Cardiac ventricle fibroblast (primary cell): ENCODE measurements around the gene TOP3B. TPM values are rescaled to one million over a fixed set of nuclear protein-coding genes. Genes with fewer than 3 reads are reported as not detected.

Source experiments
- total RNA-seq: library from RNA; depleted of rRNA; stranded (reverse); fragments of >200 nt; gene quantifications from 2 replicates; pipeline ENCODE4 v1.2.3, GENCODE V29; 2015

Gene TOP3B, protein sequence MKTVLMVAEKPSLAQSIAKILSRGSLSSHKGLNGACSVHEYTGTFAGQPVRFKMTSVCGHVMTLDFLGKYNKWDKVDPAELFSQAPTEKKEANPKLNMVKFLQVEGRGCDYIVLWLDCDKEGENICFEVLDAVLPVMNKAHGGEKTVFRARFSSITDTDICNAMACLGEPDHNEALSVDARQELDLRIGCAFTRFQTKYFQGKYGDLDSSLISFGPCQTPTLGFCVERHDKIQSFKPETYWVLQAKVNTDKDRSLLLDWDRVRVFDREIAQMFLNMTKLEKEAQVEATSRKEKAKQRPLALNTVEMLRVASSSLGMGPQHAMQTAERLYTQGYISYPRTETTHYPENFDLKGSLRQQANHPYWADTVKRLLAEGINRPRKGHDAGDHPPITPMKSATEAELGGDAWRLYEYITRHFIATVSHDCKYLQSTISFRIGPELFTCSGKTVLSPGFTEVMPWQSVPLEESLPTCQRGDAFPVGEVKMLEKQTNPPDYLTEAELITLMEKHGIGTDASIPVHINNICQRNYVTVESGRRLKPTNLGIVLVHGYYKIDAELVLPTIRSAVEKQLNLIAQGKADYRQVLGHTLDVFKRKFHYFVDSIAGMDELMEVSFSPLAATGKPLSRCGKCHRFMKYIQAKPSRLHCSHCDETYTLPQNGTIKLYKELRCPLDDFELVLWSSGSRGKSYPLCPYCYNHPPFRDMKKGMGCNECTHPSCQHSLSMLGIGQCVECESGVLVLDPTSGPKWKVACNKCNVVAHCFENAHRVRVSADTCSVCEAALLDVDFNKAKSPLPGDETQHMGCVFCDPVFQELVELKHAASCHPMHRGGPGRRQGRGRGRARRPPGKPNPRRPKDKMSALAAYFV
- 11.2 and 12.4 TPM in 2 replicates for total RNA-seq

DNA sequence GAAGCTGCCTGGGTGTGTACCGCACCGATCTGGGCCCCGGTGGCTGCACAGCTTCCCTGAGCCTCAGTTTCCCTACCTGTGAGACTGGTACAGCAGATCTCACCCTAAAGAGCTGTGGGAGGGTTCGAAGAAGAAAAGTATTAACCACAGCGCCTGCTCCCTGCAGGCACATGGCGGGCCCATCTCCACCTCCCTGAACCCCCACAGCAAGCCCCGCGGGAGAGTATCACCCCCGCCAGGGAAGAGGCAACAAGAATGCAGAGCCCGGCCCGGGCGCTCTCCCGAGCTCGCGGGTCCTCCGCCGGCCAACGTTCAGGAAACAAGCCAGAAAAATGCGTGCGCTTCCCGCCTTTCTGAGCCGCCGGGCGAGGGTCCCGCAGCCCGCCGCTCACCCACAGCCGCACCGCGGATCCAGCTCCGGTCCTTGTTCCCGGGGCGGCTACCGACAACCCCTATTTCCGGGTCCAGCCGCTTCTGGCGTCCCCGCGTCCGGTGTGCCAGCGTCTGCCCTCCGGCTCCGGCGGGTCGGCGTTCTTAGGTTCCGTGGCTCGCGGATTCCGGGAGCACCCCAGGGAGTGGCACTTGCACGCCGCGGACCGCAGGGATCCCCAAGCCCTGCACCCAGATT is at the start of gene TOP3B:
Gene TOP3B, minus strand, starts transcription at position 450 of the 628 bp plus-strand sequence. CDS start 7,078 bp downstream, outside the sequence.

DNA sequence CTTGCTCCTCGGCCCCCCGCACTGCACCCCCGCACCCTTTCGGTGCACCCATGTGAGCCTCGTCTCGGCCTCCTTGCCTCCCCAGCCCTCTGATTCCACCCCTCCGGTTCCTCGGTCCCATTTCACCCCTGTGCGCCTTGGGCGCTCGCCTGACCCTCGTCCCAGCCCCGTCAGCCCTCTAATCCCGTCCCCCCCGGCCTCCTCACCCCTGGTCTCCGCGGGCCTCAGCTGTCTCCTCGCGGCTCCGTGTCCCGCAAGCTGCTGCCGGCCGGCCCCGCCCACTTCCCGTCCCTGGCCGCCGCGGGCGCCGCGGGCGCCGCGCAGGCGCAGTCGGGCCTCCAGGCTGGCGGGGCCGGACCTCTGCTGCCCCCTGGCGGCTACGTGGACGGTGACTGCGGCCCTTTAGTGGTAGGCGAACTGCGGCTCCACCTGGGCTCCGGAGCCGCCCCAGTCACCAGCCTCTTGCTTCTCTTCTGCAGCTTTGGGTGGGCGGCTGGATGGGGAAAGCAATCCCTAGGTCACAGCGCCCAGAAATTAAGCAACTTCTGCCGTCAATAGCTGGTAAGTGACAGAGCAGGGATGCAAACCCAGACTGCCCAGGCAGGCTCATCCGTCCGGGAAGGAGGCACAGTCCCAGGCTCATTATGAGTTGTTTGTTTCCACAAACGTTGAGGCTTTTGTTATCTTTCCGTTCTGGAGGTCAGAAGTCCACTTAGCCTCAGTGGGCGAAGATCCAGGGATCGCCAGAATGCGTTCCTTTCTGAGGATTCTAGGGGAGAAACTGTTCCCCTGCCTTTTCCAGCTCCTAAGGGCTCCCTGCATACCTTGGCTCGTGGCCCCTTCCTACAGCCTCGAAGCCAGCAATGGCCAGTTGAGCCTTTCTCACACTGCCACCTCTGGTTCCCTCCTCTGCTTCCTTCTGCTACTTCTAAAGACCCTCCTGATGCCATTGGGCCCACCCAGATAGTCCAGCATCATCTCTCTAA is 29.7 kb downstream of the TOP3B start, which contains the start of gene PPM1F:
Gene PPM1F, minus strand, starts transcription at position 263 of the 986 bp plus-strand sequence. CDS start 6,800 bp downstream, outside the sequence.

Other genes starting within 250 kb of the TOP3B start
- 0.39 and 4.9 TPM in 2 replicates for gene YPEL1, start 247.0 kb downstream of the TOP3B start, total RNA-seq
- 35.8 and 39.6 TPM in 2 replicates for gene MAPK1, start 115.1 kb downstream of the TOP3B start, total RNA-seq
- gene PPM1F, start 29.9 kb downstream of the TOP3B start, total RNA-seq: 21.9 and 24.6 TPM in 2 replicates